Measurements from ENCODE around the gene TJAP1.

The TJAP1 gene

GRCh38 chr6:43540507-43540906, 63.1 kb downstream of the TJAP1 start:
- no peak for DNase-seq

GRCh38 chr6:43541774-43542471, 64.6 kb downstream of the TJAP1 start:
- DNase-seq, result no peak

GRCh38 chr6:43544461-43544860, 67.1 kb downstream of the TJAP1 start:
- DNase-seq, result no peak

GRCh38 chr6:43547222-43547621, 69.9 kb downstream of the TJAP1 start:
- DNase-seq, result no peak

Measured in CD4-positive, alpha-beta T cell treated with Interleukin-12 subunit alpha and Interleukin-12 subunit beta, for 1 hour (primary cell).